Keratinocyte (primary cell): Measurements from ENCODE around the gene HOXA5. TPM values are rescaled to one million over a fixed set of nuclear protein-coding genes. Genes with fewer than 3 reads are reported as not detected.

Experiments
- DNase-seq: peaks from one replicate; pipeline ENCODE4 v3.0.0-alpha.2; 2011; ENCODE audit warnings: low read depth, missing footprints, low spot score
- FAIRE-seq: peaks from 2 replicates; lab custom pipeline; 2011; peaks lifted over from hg19 to GRCh38; lab: Jason Lieb, UNC
- H2AFZ ChIP-seq: 2 replicates; pipeline ENCODE4 v1.6.0; 2012; ENCODE audit warnings: low read length, control low read depth, inconsistent platforms; ENCODE audit not compliant: control insufficient read depth
- H3K27ac ChIP-seq: 2 replicates; pipeline ENCODE4 v1.5.1; 2011; ENCODE audit warnings: low read length; ENCODE audit not compliant: control insufficient read depth, insufficient read depth
- H3K27me3 ChIP-seq: 3 replicates; pipeline ENCODE4 v1.6.0; 2011; ENCODE audit warnings: low read length; ENCODE audit not compliant: control insufficient read depth, insufficient read depth; ENCODE audit errors: extremely low read depth
- H3K36me3 ChIP-seq, 2 experiments: 2 replicates in 1 of 2; 3 replicates in 1 of 2; pipeline ENCODE4 v1.5.1; 2011; ENCODE audit warnings: low read length in 2 of 2, mild to moderate bottlenecking in 1 of 2; ENCODE audit not compliant: control insufficient read depth in 2 of 2, insufficient read depth in 2 of 2; ENCODE audit errors: extremely low read depth in 1 of 2
- H3K4me1 ChIP-seq: 3 replicates; pipeline ENCODE4 v1.5.1; 2011; ENCODE audit warnings: low read length; ENCODE audit not compliant: control insufficient read depth, insufficient read depth; ENCODE audit errors: extremely low read depth
- H3K4me2 ChIP-seq: 3 replicates; pipeline ENCODE4 v1.6.0; 2011; ENCODE audit warnings: low read depth, low read length; ENCODE audit not compliant: control insufficient read depth, insufficient read depth; ENCODE audit errors: extremely low read depth
- H3K4me3 ChIP-seq, 3 experiments: fragments of 200-600 bp in 1 of 3; sonication (generic) in 1 of 3; 2 replicates in 2 of 3; 3 replicates in 1 of 3; pipeline ENCODE4 v1.5.1; 2011 to 2016; ENCODE audit warnings: low read length in 3 of 3, mild to moderate bottlenecking in 3 of 3, control low read depth in 2 of 3, inconsistent platforms in 1 of 3, low read depth in 1 of 3, mixed read lengths in 1 of 3, mixed run types in 1 of 3, moderate library complexity in 1 of 3; ENCODE audit not compliant: control insufficient read depth in 2 of 3, insufficient read depth in 2 of 3; ENCODE audit errors: extremely low read depth in 1 of 3
- H3K79me2 ChIP-seq: 2 replicates; pipeline ENCODE4 v1.6.0; 2012; ENCODE audit warnings: low read length; ENCODE audit not compliant: control insufficient read depth, insufficient read depth
- H3K9ac ChIP-seq: 3 replicates; pipeline ENCODE4 v1.6.0; 2011; ENCODE audit warnings: low read length; ENCODE audit not compliant: control insufficient read depth, insufficient read depth; ENCODE audit errors: extremely low read depth
- H3K9me1 ChIP-seq: 3 replicates; pipeline ENCODE4 v1.6.0; 2011; ENCODE audit warnings: low read length; ENCODE audit not compliant: control insufficient read depth, insufficient read depth; ENCODE audit errors: extremely low read depth
- H3K9me3 ChIP-seq: 2 replicates; pipeline ENCODE4 v1.5.1; 2012; ENCODE audit warnings: low read depth, low read length; ENCODE audit not compliant: control insufficient read depth
- H4K20me1 ChIP-seq: 3 replicates; pipeline ENCODE4 v1.6.0; 2011; ENCODE audit warnings: low read length; ENCODE audit not compliant: control insufficient read depth, insufficient read depth; ENCODE audit errors: extremely low read depth
- EZH2 ChIP-seq: IDR thresholded peaks from one replicate; pipeline ENCODE4 v1.6.1; 2012; ENCODE audit warnings: inconsistent platforms, mild to moderate bottlenecking, low read length, moderate library complexity
- dilution Hi-C: fragments of 300-500 bp; cut with MboI; formaldehyde crosslinking; loops from one replicate; pipeline ENCODE4 v1.7.0; 2020; ENCODE audit warnings: low sequenced_read_pairs; ENCODE audit not compliant: extremely low pct_ligation_motif_present
- polyA plus RNA-seq, 5 experiments: library from polyadenylated mRNA; depleted of rRNA in 3 of 5; stranded (reverse) in 3 of 5; stranded (forward) in 1 of 5; unstranded in 1 of 5; fragments of >200 nt; gene quantifications; 1 replicate in 1 of 5; 2 replicates in 3 of 5; 3 replicates in 1 of 5; pipeline versions ENCODE4 v1.2.1 to v1.2.3, GENCODE V29; 2011 to 2012; ENCODE audit warnings: missing spikeins in 2 of 5, low read depth in 1 of 5, low replicate concordance in 1 of 5
- TF ChIP-seq, protein P1 (sequence below), 3 experiments: IDR thresholded peaks in 1 of 3; conservative IDR thresholded peaks in 1 of 3; optimal IDR thresholded peaks in 1 of 3; 2 replicates in 2 of 3; 3 replicates in 1 of 3; pipeline versions ENCODE3 to v1.5.1; 2011; ENCODE audit warnings: low read length in 3 of 3, mild to moderate bottlenecking in 3 of 3, moderate library complexity in 2 of 3, control low read depth in 1 of 3, inconsistent platforms in 1 of 3; ENCODE audit not compliant: insufficient read depth in 2 of 3; ENCODE audit errors: extremely low read depth in 1 of 3

Gene HOXA5
- polyA plus RNA-seq, 1 donor (not counting 4 experiments of a cell fraction or from before 2014, with no cell fraction given) = 7.1 TPM

DNA sequence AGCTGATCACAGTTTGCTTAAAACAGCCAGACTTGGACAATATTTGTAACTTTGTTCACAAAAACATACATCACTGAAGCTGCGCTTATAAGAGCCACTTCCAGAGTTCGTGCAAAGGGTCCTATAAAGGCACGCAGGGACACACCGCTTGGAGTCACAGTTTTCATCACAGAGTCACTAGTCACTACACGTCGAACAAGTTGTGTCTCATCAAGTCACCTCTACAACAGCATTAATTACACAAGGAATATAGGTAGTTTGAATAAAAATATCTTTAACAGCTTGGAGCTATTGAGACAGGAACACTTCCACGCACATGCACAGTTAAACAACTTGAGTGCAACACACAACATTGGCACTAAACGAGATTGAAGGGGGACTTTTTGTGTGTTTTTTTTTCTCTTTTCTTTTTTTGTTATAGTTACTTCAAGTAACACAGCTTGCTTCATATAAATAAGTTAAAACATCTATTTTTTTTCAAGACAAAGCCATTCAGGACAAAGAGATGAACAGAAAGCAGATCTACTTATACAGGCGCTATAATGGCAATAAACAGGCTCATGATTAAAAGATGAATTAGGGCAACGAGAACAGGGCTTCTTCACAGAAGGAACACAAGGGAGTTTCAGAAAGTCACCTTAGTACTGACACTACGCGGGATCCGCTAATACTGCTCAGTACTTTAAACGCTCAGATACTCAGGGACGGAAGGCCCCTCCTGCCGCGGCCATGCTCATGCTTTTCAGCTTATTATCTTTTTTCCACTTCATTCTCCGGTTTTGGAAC is 2.2 kb downstream of the HOXA5 start:
- TF ChIP-seq, protein P1, sequence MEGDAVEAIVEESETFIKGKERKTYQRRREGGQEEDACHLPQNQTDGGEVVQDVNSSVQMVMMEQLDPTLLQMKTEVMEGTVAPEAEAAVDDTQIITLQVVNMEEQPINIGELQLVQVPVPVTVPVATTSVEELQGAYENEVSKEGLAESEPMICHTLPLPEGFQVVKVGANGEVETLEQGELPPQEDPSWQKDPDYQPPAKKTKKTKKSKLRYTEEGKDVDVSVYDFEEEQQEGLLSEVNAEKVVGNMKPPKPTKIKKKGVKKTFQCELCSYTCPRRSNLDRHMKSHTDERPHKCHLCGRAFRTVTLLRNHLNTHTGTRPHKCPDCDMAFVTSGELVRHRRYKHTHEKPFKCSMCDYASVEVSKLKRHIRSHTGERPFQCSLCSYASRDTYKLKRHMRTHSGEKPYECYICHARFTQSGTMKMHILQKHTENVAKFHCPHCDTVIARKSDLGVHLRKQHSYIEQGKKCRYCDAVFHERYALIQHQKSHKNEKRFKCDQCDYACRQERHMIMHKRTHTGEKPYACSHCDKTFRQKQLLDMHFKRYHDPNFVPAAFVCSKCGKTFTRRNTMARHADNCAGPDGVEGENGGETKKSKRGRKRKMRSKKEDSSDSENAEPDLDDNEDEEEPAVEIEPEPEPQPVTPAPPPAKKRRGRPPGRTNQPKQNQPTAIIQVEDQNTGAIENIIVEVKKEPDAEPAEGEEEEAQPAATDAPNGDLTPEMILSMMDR (optimal IDR thresholded peaks at IDR 0.05 in 1 of 3, IDR thresholded peaks at IDR 0.05 in 1 of 3, conservative IDR thresholded peaks at IDR 0.05 in 1 of 3; ENCODE audit: extremely low read depth in 1 of 3, insufficient read depth in 2 of 3, low read length in 3 of 3) = no peak
- no peak for TF ChIP-seq EZH2
- FAIRE-seq (peak; percentile 63), DNase-seq (no peak)
- peak overlapping the region; percentile 92 for H3K27ac ChIP-seq
- H3K4me1 ChIP-seq = peaks cover 34% of the 10 kb centered on the region
- H3K9me1 ChIP-seq = no peaks in the 10 kb centered on the region
- H3K9ac ChIP-seq = peak overlapping the region; percentile 93
- H3K4me3 ChIP-seq = peak overlapping the region in 2 of 3 experiments; percentile 91 to 93
- no peaks in the 10 kb centered on the region for H3K9me3 ChIP-seq
- no peak overlapping the region for H2AFZ ChIP-seq
- H3K79me2 ChIP-seq = peaks cover 62% of the 10 kb centered on the region
- no peaks in the 10 kb centered on the region for H3K27me3 ChIP-seq
- peaks cover 4 to 7% of the 10 kb centered on the region in 2 experiments for H3K36me3 ChIP-seq
- dilution Hi-C loops = no loop called here
- H3K4me2 ChIP-seq = peak overlapping the region; percentile 92
- no peaks in the 10 kb centered on the region for H4K20me1 ChIP-seq

DNA sequence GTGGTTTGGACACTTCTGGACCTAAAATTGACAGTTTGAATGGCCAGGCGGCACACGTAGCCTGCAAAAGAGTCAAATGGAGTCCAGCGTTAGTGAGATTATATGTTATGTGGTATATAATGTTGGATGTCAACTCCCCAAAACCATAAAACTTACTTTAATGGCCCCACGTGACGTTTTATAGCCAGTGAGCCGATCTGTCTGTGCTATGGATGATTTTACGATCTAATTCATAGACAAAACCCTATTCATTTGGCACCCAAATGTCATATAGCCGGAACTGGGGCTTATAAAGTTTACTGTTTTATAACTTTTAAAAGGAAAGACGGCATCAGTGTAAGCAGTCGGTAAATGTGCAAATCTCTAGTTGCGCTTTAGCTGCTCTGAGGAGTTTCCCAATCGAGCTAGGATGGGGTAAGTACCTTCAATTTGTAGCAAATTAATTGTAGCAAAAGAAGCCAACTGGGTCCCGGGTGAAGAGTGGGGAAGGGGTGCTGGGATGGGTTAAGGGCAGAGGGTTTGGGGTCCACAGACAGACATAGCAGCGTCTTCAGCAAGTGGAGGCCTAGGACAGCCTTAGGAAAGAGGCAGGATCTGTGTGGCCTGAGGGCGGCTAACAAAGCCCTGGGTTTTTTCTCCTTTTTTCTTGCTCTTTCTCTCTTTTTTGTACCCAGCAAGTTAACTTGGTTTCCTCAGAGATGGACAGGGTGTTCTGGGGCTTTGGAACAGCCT is 3.2 kb downstream of the HOXA5 start:
- H3K27me3 ChIP-seq = no peaks in the 10 kb centered on the region
- H3K27ac ChIP-seq = peak overlapping the region; percentile 92
- H3K9me1 ChIP-seq = no peaks in the 10 kb centered on the region
- H3K79me2 ChIP-seq = peaks cover 52% of the 10 kb centered on the region
- peaks cover 38% of the 10 kb centered on the region for H3K4me1 ChIP-seq
- peak overlapping the region; percentile 93 for H3K9ac ChIP-seq
- H3K4me3 ChIP-seq = peak overlapping the region in 2 of 3 experiments; percentile 57 to 93
- FAIRE-seq = no peak
- peak overlapping the region; percentile 92 for H3K4me2 ChIP-seq
- H3K9me3 ChIP-seq = no peaks in the 10 kb centered on the region
- H3K36me3 ChIP-seq = peaks cover 4 to 7% of the 10 kb centered on the region in 2 experiments
- no peaks in the 10 kb centered on the region for H4K20me1 ChIP-seq
- TF ChIP-seq, protein P1 (optimal IDR thresholded peaks at IDR 0.05 in 1 of 3, IDR thresholded peaks at IDR 0.05 in 1 of 3, conservative IDR thresholded peaks at IDR 0.05 in 1 of 3; ENCODE audit: extremely low read depth in 1 of 3, insufficient read depth in 2 of 3, low read length in 3 of 3) = no peak
- no peak for TF ChIP-seq EZH2
- dilution Hi-C loops = no loop called here
- H2AFZ ChIP-seq = peak overlapping the region; percentile 49
- DNase-seq = no peak
